ENCODE data around the gene PDE1A.

The PDE1A gene

GRCh38 chr2:182361477-182361876 is 65.4 kb downstream of the PDE1A start:
- no peak for TF ChIP-seq CTCF (IDR thresholded peaks at IDR 0.05; ENCODE audit: insufficient read depth, low read depth, low read length, missing control alignments)
- H3K4me3 ChIP-seq (ENCODE audit: low read depth, low read length) = no peak overlapping the region
- DNase-seq (ENCODE audit: low read depth) = no peak

GRCh38 chr2:182360663-182361260 is 66.1 kb downstream of the PDE1A start:
- H3K4me3 ChIP-seq (ENCODE audit: low read depth, low read length) = no peak overlapping the region
- DNase-seq (ENCODE audit: low read depth) = no peak
- no peak for TF ChIP-seq CTCF (IDR thresholded peaks at IDR 0.05; ENCODE audit: insufficient read depth, low read depth, low read length, missing control alignments)

GRCh38 chr2:182359990-182360662 is 66.7 kb downstream of the PDE1A start:
- DNase-seq (ENCODE audit: low read depth) = no peak
- H3K4me3 ChIP-seq (ENCODE audit: low read depth, low read length) = no peak overlapping the region
- no peak for TF ChIP-seq CTCF (IDR thresholded peaks at IDR 0.05; ENCODE audit: insufficient read depth, low read depth, low read length, missing control alignments)

GRCh38 chr2:182359027-182359989 is 67.5 kb downstream of the PDE1A start:
- no peak for DNase-seq (ENCODE audit: low read depth)
- TF ChIP-seq CTCF (IDR thresholded peaks at IDR 0.05; ENCODE audit: insufficient read depth, low read depth, low read length, missing control alignments) = no peak
- H3K4me3 ChIP-seq (ENCODE audit: low read depth, low read length) = no peak overlapping the region

- no peak overlapping the region for H3K4me3 ChIP-seq (ENCODE audit: low read depth, low read length)
- DNase-seq (ENCODE audit: low read depth) = no peak
- no peak for TF ChIP-seq CTCF (IDR thresholded peaks at IDR 0.05; ENCODE audit: insufficient read depth, low read depth, low read length, missing control alignments)
These were observed 68.2 kb downstream of the PDE1A start for GRCh38 chr2:182358601-182359000.

GRCh38 chr2:182355815-182356214 is 71.0 kb downstream of the PDE1A start:
- TF ChIP-seq CTCF (IDR thresholded peaks at IDR 0.05; ENCODE audit: insufficient read depth, low read depth, low read length, missing control alignments) = no peak
- DNase-seq (ENCODE audit: low read depth) = no peak

More at GRCh38 chr2:182355815-182356214, 71.0 kb downstream of the PDE1A start:
- H3K4me3 ChIP-seq (ENCODE audit: low read depth, low read length) = no peak overlapping the region

Measured in GM12865 (cell line).